PFSK-1 (cell line): ENCODE measurements around the gene PLEKHM1.

Source experiments
- POLR2AphosphoS5 ChIP-seq: IDR thresholded peaks from 2 replicates; pipeline ENCODE4 v1.6.1; 2012; ENCODE audit warnings: low read depth, mild to moderate bottlenecking, control low read depth, low read length, moderate library complexity
- SIN3A ChIP-seq: IDR thresholded peaks from 2 replicates; pipeline ENCODE4 v1.6.1; 2012; ENCODE audit warnings: mild to moderate bottlenecking, low read length, moderate library complexity, borderline replicate concordance; ENCODE audit not compliant: insufficient read depth
- TAF1 ChIP-seq: IDR thresholded peaks from 2 replicates; pipeline ENCODE4 v1.6.1; 2012; ENCODE audit warnings: low read length, control low read depth, borderline replicate concordance; ENCODE audit not compliant: insufficient read depth
- TF ChIP-seq, protein P1 (sequence below), 2 experiments: IDR thresholded peaks; 2 replicates each; pipeline versions ENCODE4 v1.6.1 to v1.8.0; 2011 to 2012; ENCODE audit warnings: low read depth in 2 of 2, low read length in 2 of 2, control low read depth in 1 of 2, inconsistent platforms in 1 of 2, mild to moderate bottlenecking in 1 of 2, moderate library complexity in 1 of 2; ENCODE audit not compliant: insufficient read depth in 1 of 2

DNA sequence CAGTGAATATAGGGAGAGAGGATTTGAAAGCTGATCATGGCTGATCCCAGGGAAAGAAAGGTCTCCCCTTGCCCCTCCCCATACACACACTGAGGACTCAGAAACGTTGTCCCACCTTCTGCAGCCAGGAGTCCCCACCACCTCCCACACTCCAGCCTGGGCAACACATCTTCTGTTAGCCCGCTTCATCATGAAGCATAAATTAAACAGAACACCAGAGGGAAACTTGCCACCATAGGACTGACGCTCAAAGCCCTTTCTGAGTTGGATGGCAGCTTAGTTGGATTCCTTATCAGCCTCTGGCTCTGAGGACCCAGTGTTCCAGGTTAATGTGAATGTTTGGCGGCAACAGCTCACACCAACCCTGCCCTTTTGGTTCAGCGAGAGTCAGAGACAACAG, 91.7 kb downstream of the PLEKHM1 start:
- TF ChIP-seq POLR2AphosphoS5 (no peak), TAF1 (no peak), SIN3A (no peak)
- TF ChIP-seq, protein P1, sequence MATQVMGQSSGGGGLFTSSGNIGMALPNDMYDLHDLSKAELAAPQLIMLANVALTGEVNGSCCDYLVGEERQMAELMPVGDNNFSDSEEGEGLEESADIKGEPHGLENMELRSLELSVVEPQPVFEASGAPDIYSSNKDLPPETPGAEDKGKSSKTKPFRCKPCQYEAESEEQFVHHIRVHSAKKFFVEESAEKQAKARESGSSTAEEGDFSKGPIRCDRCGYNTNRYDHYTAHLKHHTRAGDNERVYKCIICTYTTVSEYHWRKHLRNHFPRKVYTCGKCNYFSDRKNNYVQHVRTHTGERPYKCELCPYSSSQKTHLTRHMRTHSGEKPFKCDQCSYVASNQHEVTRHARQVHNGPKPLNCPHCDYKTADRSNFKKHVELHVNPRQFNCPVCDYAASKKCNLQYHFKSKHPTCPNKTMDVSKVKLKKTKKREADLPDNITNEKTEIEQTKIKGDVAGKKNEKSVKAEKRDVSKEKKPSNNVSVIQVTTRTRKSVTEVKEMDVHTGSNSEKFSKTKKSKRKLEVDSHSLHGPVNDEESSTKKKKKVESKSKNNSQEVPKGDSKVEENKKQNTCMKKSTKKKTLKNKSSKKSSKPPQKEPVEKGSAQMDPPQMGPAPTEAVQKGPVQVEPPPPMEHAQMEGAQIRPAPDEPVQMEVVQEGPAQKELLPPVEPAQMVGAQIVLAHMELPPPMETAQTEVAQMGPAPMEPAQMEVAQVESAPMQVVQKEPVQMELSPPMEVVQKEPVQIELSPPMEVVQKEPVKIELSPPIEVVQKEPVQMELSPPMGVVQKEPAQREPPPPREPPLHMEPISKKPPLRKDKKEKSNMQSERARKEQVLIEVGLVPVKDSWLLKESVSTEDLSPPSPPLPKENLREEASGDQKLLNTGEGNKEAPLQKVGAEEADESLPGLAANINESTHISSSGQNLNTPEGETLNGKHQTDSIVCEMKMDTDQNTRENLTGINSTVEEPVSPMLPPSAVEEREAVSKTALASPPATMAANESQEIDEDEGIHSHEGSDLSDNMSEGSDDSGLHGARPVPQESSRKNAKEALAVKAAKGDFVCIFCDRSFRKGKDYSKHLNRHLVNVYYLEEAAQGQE (IDR thresholded peaks at IDR 0.05; ENCODE audit: insufficient read depth in 1 of 2, low read depth in 2 of 2, low read length in 2 of 2): no peak
